ENCODE data around the gene PGAM2.
A peak's percentile ranks its signal among the peaks of the same experiment; 100 is the strongest.

PGAM2 gene

DNA sequence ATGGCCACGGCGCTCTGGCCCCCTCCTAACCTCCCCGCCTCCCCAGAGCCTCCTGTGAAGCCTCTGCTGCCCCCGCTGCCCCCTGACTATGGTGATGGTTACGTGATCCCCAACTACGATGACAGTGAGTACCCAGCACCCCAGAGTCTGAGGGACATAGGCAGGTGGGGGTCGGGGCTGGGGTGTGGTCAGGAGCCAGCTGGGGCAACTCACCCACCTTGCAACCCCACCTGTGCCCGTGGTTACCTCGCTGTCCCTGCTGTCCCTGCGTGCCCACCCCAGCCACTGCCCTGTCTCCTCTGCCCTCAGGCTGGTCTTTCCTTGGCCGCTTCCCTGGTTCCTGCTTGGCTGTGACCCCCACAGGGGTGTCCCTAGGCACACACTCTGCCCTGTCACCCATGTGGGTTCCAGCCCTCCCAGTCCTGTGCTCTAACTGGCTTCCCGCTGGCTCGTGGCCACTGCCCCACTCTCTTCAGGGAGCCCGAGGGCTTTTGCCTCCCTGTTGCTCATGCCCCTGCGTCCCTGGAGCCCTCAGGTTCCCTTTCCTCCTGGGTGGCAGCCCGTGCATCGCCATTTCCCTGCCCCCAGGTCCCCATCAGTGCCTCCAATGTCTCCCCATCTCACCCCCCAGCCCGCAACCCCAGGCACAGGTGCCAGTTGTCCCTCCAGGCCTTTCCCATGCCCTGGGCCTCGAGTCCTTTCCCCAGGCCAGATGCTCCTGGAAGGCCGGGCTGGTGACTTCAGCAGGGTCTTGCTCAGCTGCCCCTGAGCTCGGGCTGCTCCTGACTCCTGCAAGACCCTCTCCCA, 42.8 kb upstream of the PGAM2 start:
- no peaks in the 10 kb centered on the region for H3K36me3 ChIP-seq (ENCODE audit: control insufficient read depth, insufficient read depth, low read length)
- peaks cover 27% of the 10 kb centered on the region for H3K27me3 ChIP-seq (ENCODE audit: control insufficient read depth, insufficient read depth, low read length)
- H3K4me1 ChIP-seq (ENCODE audit: control insufficient read depth, insufficient read depth, low read length) = no peaks in the 10 kb centered on the region
- no peak overlapping the region for H3K4me3 ChIP-seq (ENCODE audit: low read length)
- H3K9me3 ChIP-seq (ENCODE audit: control insufficient read depth, low read length) = no peaks in the 10 kb centered on the region
- no peak overlapping the region for H3K9ac ChIP-seq (ENCODE audit: low read length)

DNA sequence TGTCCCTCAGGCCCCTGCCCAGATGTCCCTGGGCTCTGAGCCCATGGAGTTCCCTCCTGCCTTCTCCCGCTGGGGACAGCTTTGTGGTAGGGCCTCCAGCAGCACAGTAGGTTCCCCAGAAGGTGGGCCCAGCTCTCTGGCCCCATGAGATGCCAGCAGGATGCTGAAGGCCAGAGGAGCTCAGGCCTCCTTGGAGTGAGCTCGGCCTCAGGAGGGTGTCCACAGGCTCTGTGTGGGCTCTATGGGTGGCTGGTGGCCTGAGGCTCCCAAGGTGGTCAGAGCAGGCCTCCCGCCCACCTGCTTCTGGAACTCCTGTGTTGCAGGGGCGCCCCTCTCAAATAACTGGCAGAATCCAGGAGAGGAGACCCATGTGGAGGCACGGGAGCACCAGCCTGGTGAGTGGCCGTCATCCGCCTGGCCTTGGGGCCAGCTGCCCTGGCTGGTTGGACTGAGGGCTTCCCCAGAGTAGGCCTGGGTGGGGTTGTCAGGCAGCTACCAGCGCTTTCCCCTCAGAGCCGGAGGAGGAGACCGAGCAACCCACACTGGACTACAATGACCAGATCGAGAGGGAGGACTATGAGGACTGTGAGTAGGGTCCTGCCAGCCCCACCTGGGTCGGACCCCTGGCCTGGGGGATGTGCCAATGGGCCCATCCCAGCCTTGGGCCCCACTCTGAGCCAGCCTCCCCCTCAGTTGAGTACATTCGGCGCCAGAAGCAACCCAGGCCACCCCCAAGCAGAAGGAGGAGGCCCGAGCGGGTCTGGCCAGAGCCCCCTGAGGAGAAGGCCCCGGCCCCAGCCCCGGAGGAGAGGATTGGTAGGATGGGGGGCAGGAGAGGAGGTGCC, 42.0 kb upstream of the PGAM2 start:
- Histone ChIP-seq H3K4me1 (ENCODE audit: control insufficient read depth, insufficient read depth, low read length) (no peaks in the 10 kb centered on the region), H3K4me3 (ENCODE audit: low read length) (no peak overlapping the region), H3K36me3 (ENCODE audit: control insufficient read depth, insufficient read depth, low read length) (no peaks in the 10 kb centered on the region), H3K9me3 (ENCODE audit: control insufficient read depth, low read length) (no peaks in the 10 kb centered on the region), H3K27me3 (ENCODE audit: control insufficient read depth, insufficient read depth, low read length) (peaks cover 35% of the 10 kb centered on the region), H3K9ac (ENCODE audit: low read length) (no peak overlapping the region)

DNA sequence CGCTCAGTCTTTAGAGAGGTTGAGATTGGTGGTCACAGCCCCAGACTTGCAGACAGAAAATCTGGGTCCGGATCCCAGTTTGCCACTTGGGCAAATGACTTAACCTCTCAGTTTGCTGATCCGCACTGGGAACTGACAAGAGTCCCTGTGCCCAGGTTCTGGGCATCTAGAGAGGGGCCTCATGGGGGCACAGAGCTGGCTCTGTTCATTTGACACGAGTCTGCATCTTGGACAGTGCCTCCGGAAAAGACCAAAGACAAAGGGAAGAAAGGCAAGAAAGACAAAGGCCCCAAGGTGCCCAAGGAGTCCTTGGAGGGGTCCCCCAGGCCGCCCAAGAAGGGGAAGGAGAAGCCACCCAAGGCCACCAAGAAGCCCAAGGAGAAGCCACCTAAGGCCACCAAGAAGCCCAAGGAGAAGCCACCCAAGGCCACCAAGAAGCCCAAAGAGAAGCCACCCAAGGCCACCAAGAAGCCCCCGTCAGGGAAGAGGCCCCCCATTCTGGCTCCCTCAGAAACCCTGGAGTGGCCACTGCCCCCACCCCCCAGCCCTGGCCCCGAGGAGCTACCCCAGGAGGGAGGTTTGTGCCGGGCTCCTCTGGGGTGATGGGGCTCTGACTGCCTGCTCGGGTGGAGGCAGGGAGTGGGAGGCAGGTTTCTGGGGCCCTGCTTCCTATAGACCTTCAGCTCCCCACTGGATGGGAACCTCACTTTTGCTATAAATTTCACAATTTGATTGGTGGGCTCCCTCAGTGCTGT, 41.1 kb upstream of the PGAM2 start:
- Histone ChIP-seq H3K9me3 (ENCODE audit: control insufficient read depth, low read length) (no peaks in the 10 kb centered on the region), H3K27me3 (ENCODE audit: control insufficient read depth, insufficient read depth, low read length) (peaks cover 36% of the 10 kb centered on the region), H3K4me1 (ENCODE audit: control insufficient read depth, insufficient read depth, low read length) (no peaks in the 10 kb centered on the region), H3K4me3 (ENCODE audit: low read length) (no peak overlapping the region), H3K36me3 (ENCODE audit: control insufficient read depth, insufficient read depth, low read length) (no peaks in the 10 kb centered on the region), H3K9ac (ENCODE audit: low read length) (no peak overlapping the region)

DNA sequence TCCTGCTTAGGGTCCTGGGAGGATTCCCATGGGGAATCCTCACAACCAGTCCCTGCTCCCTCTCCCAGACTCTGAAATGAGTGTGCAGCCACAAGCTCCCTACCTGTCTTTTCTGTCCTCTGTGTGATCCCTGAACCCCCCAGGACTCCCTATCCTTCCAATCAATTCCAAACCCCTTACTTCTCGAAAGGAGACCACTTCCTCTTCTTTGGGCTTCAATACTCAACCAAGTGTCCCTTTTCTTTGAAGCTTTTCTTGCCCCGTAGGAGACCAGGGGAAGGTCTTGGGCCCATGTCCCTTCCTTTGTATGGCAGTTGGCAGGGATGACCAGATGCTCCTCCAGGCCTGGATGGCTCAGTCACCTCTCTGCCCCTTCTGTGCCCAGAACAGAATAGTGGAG, 40.5 kb upstream of the PGAM2 start:
- peaks cover under 1% of the 10 kb centered on the region for H3K4me1 ChIP-seq (ENCODE audit: control insufficient read depth, insufficient read depth, low read length)

DNA sequence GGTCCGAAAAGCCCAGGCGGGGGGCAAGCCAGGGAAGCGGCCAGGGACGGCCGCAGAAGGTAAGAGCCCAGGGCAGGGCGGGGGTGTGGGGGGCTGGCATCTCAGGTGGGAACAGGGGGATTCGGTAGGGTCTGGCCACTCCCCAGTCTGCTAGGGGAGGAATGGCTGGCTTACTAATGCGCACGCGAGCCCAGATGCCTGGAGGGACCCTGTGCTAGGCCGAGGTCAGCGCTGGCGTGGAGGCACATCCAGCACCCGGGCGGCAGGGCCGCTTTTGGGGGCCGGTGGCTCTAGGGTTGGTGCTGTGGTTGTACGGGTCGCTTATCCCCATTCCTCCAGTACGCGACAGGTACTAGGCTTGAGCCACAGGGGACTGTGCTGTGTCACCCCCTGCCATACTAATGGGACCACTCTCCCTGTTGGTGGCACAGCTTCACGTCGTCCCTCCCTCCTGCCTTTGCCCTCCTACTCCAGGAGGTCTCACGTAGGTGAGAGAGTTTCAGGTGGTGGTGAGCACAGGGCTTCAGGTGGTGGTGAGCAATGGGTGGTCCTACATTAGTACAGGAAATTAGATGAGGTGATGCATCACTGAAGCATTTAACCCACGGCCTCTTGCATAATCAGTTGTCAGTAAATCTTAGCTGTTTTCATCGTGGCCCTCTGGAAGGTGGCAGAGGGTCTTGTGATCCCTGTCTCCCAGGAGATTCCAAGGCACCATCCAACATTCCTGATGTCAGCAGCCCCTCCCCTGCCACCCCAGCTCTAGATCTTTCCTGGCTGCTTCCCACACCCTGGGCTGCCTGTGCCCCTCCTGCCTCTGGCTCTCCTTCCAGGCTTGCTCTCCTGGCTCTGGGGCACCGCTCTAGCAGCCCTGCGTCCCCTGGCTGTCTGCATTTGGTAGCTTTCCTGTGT, 39.7 kb upstream of the PGAM2 start:
- peaks cover 36% of the 10 kb centered on the region for H3K27me3 ChIP-seq (ENCODE audit: control insufficient read depth, insufficient read depth, low read length)
- H3K4me1 ChIP-seq (ENCODE audit: control insufficient read depth, insufficient read depth, low read length) = peaks cover 5% of the 10 kb centered on the region

More for the DNA sequence above, 40.5 kb upstream of the PGAM2 start:
- Histone ChIP-seq H3K9ac (ENCODE audit: low read length) (no peak overlapping the region), H3K4me3 (ENCODE audit: low read length) (no peak overlapping the region), H3K36me3 (ENCODE audit: control insufficient read depth, insufficient read depth, low read length) (no peaks in the 10 kb centered on the region), H3K9me3 (ENCODE audit: control insufficient read depth, low read length) (no peaks in the 10 kb centered on the region), H3K27me3 (ENCODE audit: control insufficient read depth, insufficient read depth, low read length) (peaks cover 36% of the 10 kb centered on the region)

DNA sequence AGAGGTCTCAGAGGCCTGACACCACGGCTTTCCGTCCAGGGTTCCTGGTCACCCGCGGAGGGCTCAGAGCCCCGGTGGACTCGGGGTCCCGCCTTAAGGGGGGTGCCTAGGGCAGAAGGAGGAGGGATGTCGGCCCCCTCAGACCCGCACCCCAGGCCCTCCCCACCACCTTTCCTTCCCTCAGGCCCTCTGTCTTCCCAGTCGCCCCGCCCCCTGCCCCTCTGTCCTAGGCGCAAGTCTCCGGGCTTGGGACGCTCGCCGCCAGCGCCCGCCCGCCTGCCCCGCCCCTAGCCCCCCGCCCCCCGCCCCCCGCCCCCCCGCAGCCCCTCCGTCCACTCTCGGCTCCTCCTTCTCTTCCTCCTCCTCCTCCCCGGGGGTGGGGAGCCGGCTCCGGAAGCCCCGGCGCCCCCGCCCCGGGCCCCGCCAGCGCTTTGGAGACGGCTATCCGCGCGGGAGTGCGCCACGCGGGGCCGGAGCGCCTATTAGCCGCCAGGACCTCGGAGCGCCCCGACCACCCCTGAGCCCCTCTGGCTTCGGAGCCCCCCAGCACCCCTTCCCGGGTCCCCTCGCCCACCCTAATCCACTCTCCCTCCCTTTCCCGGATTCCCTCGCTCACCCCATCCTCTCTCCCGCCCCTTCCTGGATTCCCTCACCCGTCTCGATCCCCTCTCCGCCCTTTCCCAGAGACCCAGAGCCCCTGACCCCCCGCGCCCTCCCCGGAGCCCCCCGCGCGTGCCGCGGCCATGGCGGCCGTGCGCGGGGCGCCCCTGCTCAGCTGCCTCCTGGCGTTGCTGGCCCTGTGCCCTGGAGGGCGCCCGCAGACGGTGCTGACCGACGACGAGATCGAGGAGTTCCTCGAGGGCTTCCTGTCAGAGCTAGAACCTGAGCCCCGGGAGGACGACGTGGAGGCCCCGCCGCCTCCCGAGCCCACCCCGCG, 38.8 kb upstream of the PGAM2 start, which contains the start of gene AEBP1:
AEBP1 (plus strand) TSS at position 423 of the 937 bp plus-strand sequence; CDS start at position 744, 321 bp downstream.
- peak within 1 kb of the TSS; percentile 34 for H3K9ac ChIP-seq (ENCODE audit: low read length)
- peaks cover 5% of the 10 kb centered on the region for H3K4me1 ChIP-seq (ENCODE audit: control insufficient read depth, insufficient read depth, low read length)

More for the DNA sequence above, 39.7 kb upstream of the PGAM2 start:
- H3K36me3 ChIP-seq (ENCODE audit: control insufficient read depth, insufficient read depth, low read length) = no peaks in the 10 kb centered on the region
- H3K9ac ChIP-seq (ENCODE audit: low read length) = peak overlapping the region; percentile 34
- H3K4me3 ChIP-seq (ENCODE audit: low read length) = no peak overlapping the region
- no peaks in the 10 kb centered on the region for H3K9me3 ChIP-seq (ENCODE audit: control insufficient read depth, low read length)

DNA sequence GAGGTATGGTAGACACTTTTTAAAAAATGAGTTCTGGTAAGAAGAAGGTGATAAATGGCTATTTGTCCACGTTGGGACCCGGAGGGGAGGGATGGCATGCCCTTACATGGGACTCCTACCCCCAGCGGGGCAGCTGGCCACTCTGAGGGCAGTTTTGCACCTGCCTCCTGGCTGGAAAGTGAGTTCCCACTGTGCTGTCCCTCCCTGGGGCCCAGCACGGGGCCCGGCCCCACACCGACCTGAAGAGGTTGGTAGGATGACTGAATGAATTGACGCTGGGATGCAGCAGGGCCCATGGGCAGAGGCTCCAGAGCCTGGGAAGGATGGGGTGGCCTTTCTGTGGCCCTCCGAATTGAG, 38.2 kb upstream of the PGAM2 start:
- peaks cover 5% of the 10 kb centered on the region for H3K4me1 ChIP-seq (ENCODE audit: control insufficient read depth, insufficient read depth, low read length)
- no peaks in the 10 kb centered on the region for H3K36me3 ChIP-seq (ENCODE audit: control insufficient read depth, insufficient read depth, low read length)
- no peaks in the 10 kb centered on the region for H3K9me3 ChIP-seq (ENCODE audit: control insufficient read depth, low read length)
- peaks cover 36% of the 10 kb centered on the region for H3K27me3 ChIP-seq (ENCODE audit: control insufficient read depth, insufficient read depth, low read length)
- no peak overlapping the region for H3K9ac ChIP-seq (ENCODE audit: low read length)
- no peak overlapping the region for H3K4me3 ChIP-seq (ENCODE audit: low read length)

More for the DNA sequence above, 38.8 kb upstream of the PGAM2 start, which contains the start of gene AEBP1:
- Histone ChIP-seq H3K36me3 (ENCODE audit: control insufficient read depth, insufficient read depth, low read length) (no peaks in the 10 kb centered on the region), H3K4me3 (ENCODE audit: low read length) (no peak within 1 kb of the TSS), H3K27me3 (ENCODE audit: control insufficient read depth, insufficient read depth, low read length) (peaks cover 36% of the 10 kb centered on the region), H3K9me3 (ENCODE audit: control insufficient read depth, low read length) (no peaks in the 10 kb centered on the region)

DNA sequence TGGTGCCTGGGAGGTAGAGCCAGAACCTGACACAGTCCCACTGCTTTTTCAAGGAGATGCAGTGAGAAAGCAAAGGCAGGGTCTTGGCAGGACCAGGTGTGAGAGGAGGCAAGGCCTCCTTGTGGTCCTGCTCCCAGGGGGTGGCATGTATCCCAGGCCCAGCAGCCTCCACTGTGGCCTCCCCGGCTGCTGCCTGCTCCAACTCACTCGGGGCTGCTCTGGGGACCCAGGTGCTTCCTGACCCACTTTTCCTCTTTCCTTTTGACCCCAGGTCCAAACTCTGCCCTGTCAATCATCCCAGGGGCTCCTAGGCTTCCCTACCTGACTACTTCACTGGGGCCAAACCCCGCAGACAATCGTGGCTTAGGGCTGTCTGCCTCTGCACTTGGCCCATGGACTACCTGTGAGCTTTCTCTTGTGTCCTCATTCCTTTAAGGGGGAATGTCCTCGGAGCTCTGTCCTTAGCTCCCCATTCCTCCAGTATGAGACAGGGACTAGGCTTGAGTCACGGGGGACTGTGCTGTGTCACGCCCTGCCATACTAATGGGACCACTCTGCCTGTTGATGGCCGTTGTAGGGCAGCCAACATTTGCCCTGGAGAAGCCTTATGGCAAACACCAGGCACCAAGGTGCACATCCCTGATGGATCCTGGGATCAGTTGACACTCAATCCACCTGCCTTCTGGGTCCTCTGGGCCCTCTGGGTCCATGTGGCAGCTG, 37.6 kb upstream of the PGAM2 start:
- Histone ChIP-seq H3K36me3 (ENCODE audit: control insufficient read depth, insufficient read depth, low read length) (no peaks in the 10 kb centered on the region), H3K9ac (ENCODE audit: low read length) (no peak overlapping the region), H3K27me3 (ENCODE audit: control insufficient read depth, insufficient read depth, low read length) (peaks cover 36% of the 10 kb centered on the region), H3K4me3 (ENCODE audit: low read length) (no peak overlapping the region), H3K4me1 (ENCODE audit: control insufficient read depth, insufficient read depth, low read length) (peaks cover 5% of the 10 kb centered on the region), H3K9me3 (ENCODE audit: control insufficient read depth, low read length) (no peaks in the 10 kb centered on the region)

DNA sequence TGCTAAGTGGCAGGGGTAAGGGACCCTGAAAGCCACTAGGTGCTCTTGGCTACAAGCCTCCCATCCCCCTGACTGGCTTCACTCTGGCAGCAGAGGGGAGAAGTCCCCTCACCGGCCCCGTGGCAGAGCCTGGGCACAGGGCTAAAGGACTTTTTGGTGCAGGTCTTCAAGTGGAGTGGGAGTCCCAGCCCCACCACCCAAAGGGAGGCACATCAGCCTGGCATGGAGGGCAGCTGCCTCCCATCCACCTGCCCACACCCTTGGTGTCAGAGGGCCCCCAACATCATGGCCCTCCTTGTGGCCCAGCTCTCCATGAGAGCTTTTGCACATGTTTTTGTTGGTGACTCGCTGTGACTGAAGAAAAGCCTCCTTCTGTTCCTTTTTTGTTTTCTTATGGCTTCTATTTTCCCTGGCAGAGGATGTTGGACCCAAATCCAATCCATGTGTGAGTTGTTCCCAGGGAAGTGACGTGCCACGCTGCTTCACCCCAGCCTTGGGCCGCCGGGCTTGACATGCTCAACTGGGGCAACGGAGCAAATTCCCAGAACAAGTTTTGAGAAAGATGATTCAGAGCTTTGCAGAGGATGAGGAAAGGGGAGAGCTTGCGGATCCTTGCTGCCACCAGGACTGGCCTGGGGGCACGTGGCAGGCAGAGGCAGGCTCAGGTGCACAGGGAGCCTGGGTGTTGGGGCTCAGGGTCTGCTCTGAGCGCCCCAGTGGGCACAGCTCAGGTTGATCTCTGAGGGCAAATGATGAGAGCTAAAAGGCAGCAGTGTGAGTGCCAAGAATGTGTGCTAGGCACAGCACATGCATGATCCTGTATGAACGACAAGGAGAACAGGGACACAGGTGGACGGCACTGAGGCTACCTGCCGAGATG, 36.8 kb upstream of the PGAM2 start:
- Histone ChIP-seq H3K27me3 (ENCODE audit: control insufficient read depth, insufficient read depth, low read length) (peaks cover 36% of the 10 kb centered on the region), H3K36me3 (ENCODE audit: control insufficient read depth, insufficient read depth, low read length) (no peaks in the 10 kb centered on the region), H3K4me3 (ENCODE audit: low read length) (no peak overlapping the region), H3K9ac (ENCODE audit: low read length) (no peak overlapping the region), H3K9me3 (ENCODE audit: control insufficient read depth, low read length) (no peaks in the 10 kb centered on the region), H3K4me1 (ENCODE audit: control insufficient read depth, insufficient read depth, low read length) (peaks cover 5% of the 10 kb centered on the region)

Data from mucosa of stomach (tissue), 1 donor.